ENCODE measurements around the gene TPBGL.

TPBGL gene

GRCh38 chr11:75212411-75212810, 28.2 kb upstream of the TPBGL start:
- DNase-seq: no peak

GRCh38 chr11:75214411-75214821, 26.2 kb upstream of the TPBGL start:
- peak; percentile 69 for DNase-seq

- DNase-seq: no peak
These were observed 25.7 kb upstream of the TPBGL start for GRCh38 chr11:75214843-75215242.

GRCh38 chr11:75219869-75220268, 20.7 kb upstream of the TPBGL start:
- no peak for DNase-seq

GRCh38 chr11:75223954-75224643, 16.5 kb upstream of the TPBGL start:
- DNase-seq: no peak

- DNase-seq: no peak
These were observed 14.8 kb upstream of the TPBGL start for GRCh38 chr11:75225794-75226193.

- no peak for DNase-seq
These were observed 11.1 kb upstream of the TPBGL start for GRCh38 chr11:75229466-75229865.

- DNase-seq: no peak
These were observed 10.0 kb upstream of the TPBGL start for GRCh38 chr11:75230621-75231020.

- DNase-seq: peak; percentile 23
These were observed 6.8 kb upstream of the TPBGL start for GRCh38 chr11:75233754-75234172.

- no peak for DNase-seq
These were observed 4.5 kb upstream of the TPBGL start for GRCh38 chr11:75236062-75236461.

GRCh38 chr11:75237050-75237449, 3.5 kb upstream of the TPBGL start:
- no peak for DNase-seq

GRCh38 chr11:75238595-75239440, 1.8 kb upstream of the TPBGL start:
- no peak for DNase-seq

GRCh38 chr11:75239531-75240290, 863 bp upstream of the TPBGL start:
- DNase-seq: no peak

- peak; percentile 90 for DNase-seq
These were observed 697 bp downstream of the TPBGL start for GRCh38 chr11:75241036-75241905.

- no peak for DNase-seq
These were observed 1.5 kb downstream of the TPBGL start for GRCh38 chr11:75241906-75242644.

- no peak for DNase-seq
These were observed 2.4 kb downstream of the TPBGL start for GRCh38 chr11:75242722-75243600.

GRCh38 chr11:75244052-75244814, 3.7 kb downstream of the TPBGL start:
- no peak for DNase-seq

GRCh38 chr11:75245356-75246005, 4.9 kb downstream of the TPBGL start:
- no peak for DNase-seq

GRCh38 chr11:75246006-75246670, 5.6 kb downstream of the TPBGL start:
- DNase-seq: no peak

All from CD4-positive, alpha-beta T cell treated with Interleukin-10 for 1 hour (primary cell).